Endothelial cell of umbilical vein (primary cell): ENCODE data around the gene CKB. TPM values are rescaled to one million over a fixed set of nuclear protein-coding genes. Genes with fewer than 3 reads are reported as not detected.

Experiments used
- BruUV-seq: library from RNA; stranded (reverse); fragments of 400-500 nt; replicated peaks from 2 replicates; lab custom pipeline; 2021; lab: Mats Ljungman, UMichigan
- CTCF ChIA-PET: fragments of 300-600, 350-600 bp; sonication (Branson Sonifier 250); formaldehyde crosslinking; loops from one replicate; lab custom pipeline; 2021; ENCODE audit warnings: antibody characterized with exemption, inconsistent platforms; lab: Charles Lee
- POLR2A ChIA-PET: fragments of 300-600, 350-600 bp; sonication (Branson Sonifier 250); formaldehyde crosslinking; loops from one replicate; lab custom pipeline; 2021; ENCODE audit warnings: antibody characterized with exemption, inconsistent platforms; lab: Charles Lee
- DNase-seq: peaks from one replicate; pipeline ENCODE4 v3.0.0-alpha.2; 2011; ENCODE audit warnings: low read depth, low spot score
- FAIRE-seq: peaks from 2 replicates; lab custom pipeline; 2011; peaks lifted over from hg19 to GRCh38; lab: Jason Lieb, UNC
- H2AFZ ChIP-seq: 2 replicates; pipeline ENCODE4 v1.6.0; 2012; ENCODE audit warnings: low read depth, low read length, control low read depth, inconsistent platforms
- H3K27ac ChIP-seq: 2 replicates; pipeline ENCODE4 v1.5.1; 2011; ENCODE audit warnings: low read depth, mild to moderate bottlenecking, control low read depth, low read length, moderate library complexity; ENCODE audit not compliant: insufficient read depth
- H3K27me3 ChIP-seq, 2 experiments: 2 replicates each; pipeline versions ENCODE4 v1.6.0 to v1.6.1; 2011; ENCODE audit warnings: low read length in 2 of 2, mixed read lengths in 1 of 2; ENCODE audit not compliant: control insufficient read depth in 2 of 2, insufficient read depth in 2 of 2
- H3K36me3 ChIP-seq, 2 experiments: 2 replicates in 1 of 2; 3 replicates in 1 of 2; pipeline ENCODE4 v1.5.1; 2011; ENCODE audit warnings: low read length in 2 of 2, mild to moderate bottlenecking in 1 of 2, moderate library complexity in 1 of 2; ENCODE audit not compliant: control insufficient read depth in 2 of 2, insufficient read depth in 2 of 2; ENCODE audit errors: extremely low read depth in 1 of 2
- H3K4me1 ChIP-seq: 3 replicates; pipeline ENCODE4 v1.5.1; 2011; ENCODE audit warnings: mild to moderate bottlenecking, low read length; ENCODE audit not compliant: control insufficient read depth, insufficient read depth; ENCODE audit errors: extremely low read depth
- H3K4me2 ChIP-seq: 2 replicates; pipeline ENCODE4 v1.6.1; 2011; ENCODE audit warnings: low read length, control low read depth, mixed read lengths; ENCODE audit not compliant: insufficient read depth
- H3K4me3 ChIP-seq, 3 experiments: fragments of 200-600 bp in 1 of 3; sonication (generic), shearing (Covaris generic) in 1 of 3; replicated peaks in 1 of 3; 2 replicates each; pipeline ENCODE4 v1.5.1; 2011 to 2016; ENCODE audit warnings: control low read depth in 3 of 3, low read length in 3 of 3, mild to moderate bottlenecking in 2 of 3, inconsistent platforms in 1 of 3, low read depth in 1 of 3, moderate library complexity in 1 of 3; ENCODE audit not compliant: insufficient read depth in 1 of 3
- H3K79me2 ChIP-seq: 2 replicates; pipeline ENCODE4 v1.6.0; 2012; ENCODE audit warnings: low read length, inconsistent platforms; ENCODE audit not compliant: control insufficient read depth, insufficient read depth
- H3K9ac ChIP-seq: replicated peaks from 2 replicates; pipeline ENCODE3; 2011; ENCODE audit warnings: low read length, control low read depth; ENCODE audit not compliant: insufficient read depth; ENCODE audit errors: extremely low read depth
- H3K9me1 ChIP-seq: replicated peaks from 3 replicates; pipeline ENCODE4 v1.6.0; 2011; ENCODE audit warnings: mild to moderate bottlenecking, low read length; ENCODE audit not compliant: control insufficient read depth, insufficient read depth; ENCODE audit errors: extremely low read depth
- H3K9me3 ChIP-seq: replicated peaks from 2 replicates; pipeline ENCODE4 v1.5.1; 2012; ENCODE audit warnings: low read length, inconsistent platforms; ENCODE audit not compliant: control insufficient read depth, insufficient read depth
- H4K20me1 ChIP-seq: replicated peaks from 2 replicates; pipeline ENCODE3; 2011; ENCODE audit warnings: mild to moderate bottlenecking, low read length; ENCODE audit not compliant: control insufficient read depth, insufficient read depth; ENCODE audit errors: extremely low read depth
- CTCF ChIP-seq, 2 donors: IDR thresholded peaks; 1 replicate in 1 of 2; 2 replicates in 1 of 2; pipeline ENCODE4 v1.5.1; 2011; ENCODE audit warnings: low read length in 2 of 2, mild to moderate bottlenecking in 2 of 2, moderate library complexity in 2 of 2, control low read depth in 1 of 2, inconsistent platforms in 1 of 2, low read depth in 1 of 2; ENCODE audit not compliant: insufficient read depth in 1 of 2; ENCODE audit errors: extremely low read depth in 1 of 2
- FOS ChIP-seq: IDR thresholded peaks from 2 replicates; pipeline ENCODE4 v1.6.1; 2011; ENCODE audit warnings: mild to moderate bottlenecking, low read length, moderate library complexity, borderline replicate concordance; ENCODE audit not compliant: insufficient read depth
- GATA2 ChIP-seq: IDR thresholded peaks from 2 replicates; pipeline ENCODE4 v1.7.0; 2011; ENCODE audit warnings: low read depth, mild to moderate bottlenecking, moderate library complexity, mixed read lengths, low read length; ENCODE audit not compliant: insufficient read length, insufficient read depth
- MYC ChIP-seq: IDR thresholded peaks from one replicate; pipeline ENCODE4 v1.6.1; 2011; ENCODE audit warnings: mild to moderate bottlenecking, low read depth, low read length
- POLR2A ChIP-seq: IDR thresholded peaks from 2 replicates; pipeline ENCODE4 v1.6.1; 2012; ENCODE audit warnings: low read depth, mild to moderate bottlenecking, control low read depth, low read length
- POLR2AphosphoS5 ChIP-seq: IDR thresholded peaks from 2 replicates; pipeline ENCODE4 v1.6.1; 2012; ENCODE audit warnings: low read depth, mild to moderate bottlenecking, control low read depth, low read length, moderate library complexity; ENCODE audit not compliant: insufficient read depth
- dilution Hi-C: fragments of 300-500 bp; cut with MboI; formaldehyde crosslinking; loops from one replicate; pipeline ENCODE4 v1.15.0; 2019; ENCODE audit warnings: low sequenced_read_pairs; ENCODE audit not compliant: extremely low pct_ligation_motif_present
- intact Hi-C: fragments of 100-400 bp; cut with micrococcal nuclease; formaldehyde crosslinking; loops from one replicate; pipeline ENCODE4 v1.10.0; 2022
- polyA plus RNA-seq, 4 experiments: library from polyadenylated mRNA; depleted of rRNA in 3 of 4; stranded (reverse) in 3 of 4; unstranded in 1 of 4; fragments of >200 nt; gene quantifications; 2 replicates each; pipeline versions ENCODE4 v1.2.1 to v1.2.3, GENCODE V29; 2011 to 2012; ENCODE audit warnings: missing spikeins in 1 of 4
- total RNA-seq: library from RNA; stranded (reverse); gene quantifications from 2 replicates; pipeline ENCODE4 v1.2.3, GENCODE V29; 2021

CKB gene
- total and polyA plus RNA-seq, 2 donors (not counting 3 experiments of a cell fraction or from before 2014, with no cell fraction given): 4.0 to 6.9 TPM

GRCh38 chr14:103535891-103536565, 13.4 kb upstream of the CKB start:
- no peaks in the 10 kb centered on the region for H3K9me1 ChIP-seq

GRCh38 chr14:103535081-103535890, 12.7 kb upstream of the CKB start:
- dilution Hi-C loops: no loop called here
- no TSS peak for BruUV-seq

More at GRCh38 chr14:103535891-103536565, 13.4 kb upstream of the CKB start:
- no peak for FAIRE-seq
- CTCF ChIA-PET: interaction anchor here (1.4 to 5.5 kb wide), 3 partner anchors 12 to 18 kb away, joined by 4 to 33 read pairs (median 17); no protein-coding TSS in a partner anchor
- Histone ChIP-seq H3K9me3 (no peaks in the 10 kb centered on the region), H3K79me2 (peaks cover 5% of the 10 kb centered on the region), H3K4me1 (no peaks in the 10 kb centered on the region), H4K20me1 (no peaks in the 10 kb centered on the region), H3K9ac (no peak overlapping the region), H3K4me2 (no peak overlapping the region), H3K27me3 (no peaks in the 10 kb centered on the region), H2AFZ (no peak overlapping the region), H3K36me3 (peaks cover 0 to 2% of the 10 kb centered on the region in 2 experiments), H3K27ac (no peak overlapping the region), H3K4me3 (no peak overlapping the region)
- DNase-seq: no peak
- POLR2A ChIA-PET: no interaction called here
- BruUV-seq: no TSS peak
- dilution Hi-C loops: no loop called here
- TF ChIP-seq FOS (no peak), POLR2A (no peak), MYC (no peak)
- intact Hi-C loops: no loop called here

More at GRCh38 chr14:103535081-103535890, 12.7 kb upstream of the CKB start:
- CTCF ChIA-PET: interaction anchor here (1.4 to 5.5 kb wide), 3 partner anchors 13 to 17 kb away, joined by 4 to 33 read pairs (median 17); no protein-coding TSS in a partner anchor
- peaks cover 12% of the 10 kb centered on the region for H3K79me2 ChIP-seq
- H4K20me1 ChIP-seq: no peaks in the 10 kb centered on the region
- H3K4me3 ChIP-seq: no peak overlapping the region
- no peak overlapping the region for H2AFZ ChIP-seq
- no peak overlapping the region for H3K4me2 ChIP-seq
- DNase-seq (no peak), FAIRE-seq (no peak)
- H3K27ac ChIP-seq: no peak overlapping the region
- POLR2A ChIA-PET: no interaction called here
- peaks cover 0 to 2% of the 10 kb centered on the region in 2 experiments for H3K36me3 ChIP-seq
- no peak overlapping the region for H3K9ac ChIP-seq
- H3K27me3 ChIP-seq: no peaks in the 10 kb centered on the region
- no peaks in the 10 kb centered on the region for H3K9me3 ChIP-seq
- no peaks in the 10 kb centered on the region for H3K9me1 ChIP-seq
- intact Hi-C loops: no loop called here
- no peaks in the 10 kb centered on the region for H3K4me1 ChIP-seq
- TF ChIP-seq FOS (no peak), POLR2AphosphoS5 (no peak), GATA2 (no peak), CTCF (IDR thresholded peaks at IDR 0.05; ENCODE audit: extremely low read depth in 1 of 2, insufficient read depth in 1 of 2, low read depth in 1 of 2, low read length in 2 of 2) (no peak)
